ENCODE measurements around the gene FBXL14. TPM values are rescaled to one million over a fixed set of nuclear protein-coding genes. Genes with fewer than 3 reads are reported as not detected.
A peak's percentile ranks its signal among the peaks of the same experiment; 100 is the strongest.

Gene FBXL14
- polyA plus RNA-seq, 1 experiment: 3.2 TPM

- CTCF ChIA-PET: interaction anchor here (1.0 to 1.4 kb wide), 2 partner anchors 161 to 512 kb away, joined by 5 to 8 read pairs; no protein-coding TSS in a partner anchor
- peak overlapping the region; percentile 37 for H3K4me3 ChIP-seq (ENCODE audit: low read depth, low read length)
- POLR2A ChIA-PET: no interaction called here
Measured at GRCh38 chr12:1630133-1630826, 35.9 kb upstream of the FBXL14 start.

GRCh38 chr12:1629338-1630132 lies 35.2 kb upstream of the FBXL14 start:
- H3K27ac ChIP-seq (ENCODE audit: low read depth, low read length): no peak overlapping the region
- ChIA-PET POLR2A (interaction anchor here (0.7 kb wide), 2 partner anchors 17 to 989 kb away, joined by 4 read pairs; no protein-coding TSS in a partner anchor), CTCF (interaction anchor here (0.5 to 1.4 kb wide), 5 partner anchors 24 to 511 kb away, joined by 3 to 5 read pairs (median 3); no protein-coding TSS in a partner anchor)

More at GRCh38 chr12:1630133-1630826, 35.9 kb upstream of the FBXL14 start:
- Histone ChIP-seq H3K27ac (ENCODE audit: low read depth, low read length) (no peak overlapping the region), H3K27me3 (ENCODE audit: control insufficient read depth, insufficient read depth, low read length) (no peaks in the 10 kb centered on the region), H3K9me3 (ENCODE audit: control insufficient read depth, insufficient read depth, low read length) (no peaks in the 10 kb centered on the region)
- TF ChIP-seq CTCF (IDR thresholded peaks at IDR 0.05; ENCODE audit: low read depth, low read length): 0 out of 2 replicates have a peak, but pooled peaks have one; percentile 1
- DNase-seq (ENCODE audit: low read depth, low spot score): no peak

GRCh38 chr12:1628666-1629337 lies 34.4 kb upstream of the FBXL14 start, which contains the start of gene WNT5B:
WNT5B (plus strand) TSS chr12:1629231; CDS start chr12:1631355, 2,124 bp downstream.
- ChIA-PET POLR2A (interaction anchor here (0.5 to 0.7 kb wide), 3 partner anchors 17 to 988 kb away, joined by 4 read pairs; no protein-coding TSS in a partner anchor), CTCF (interaction anchor here (0.5 to 1.2 kb wide), 4 partner anchors 25 to 511 kb away, joined by 3 to 4 read pairs (median 3); no protein-coding TSS in a partner anchor)
- H3K27ac ChIP-seq (ENCODE audit: low read depth, low read length): no peak within 1 kb of the TSS

More at GRCh38 chr12:1629338-1630132, 35.2 kb upstream of the FBXL14 start:
- no peaks in the 10 kb centered on the region for H3K27me3 ChIP-seq (ENCODE audit: control insufficient read depth, insufficient read depth, low read length)
- DNase-seq (ENCODE audit: low read depth, low spot score): no peak
- TF ChIP-seq CTCF (IDR thresholded peaks at IDR 0.05; ENCODE audit: low read depth, low read length): no peak
- H3K4me3 ChIP-seq (ENCODE audit: low read depth, low read length): peak overlapping the region; percentile 36
- no peaks in the 10 kb centered on the region for H3K9me3 ChIP-seq (ENCODE audit: control insufficient read depth, insufficient read depth, low read length)

GRCh38 chr12:1622406-1622805 lies 28.0 kb upstream of the FBXL14 start:
- POLR2A ChIA-PET: no interaction called here
- no peaks in the 10 kb centered on the region for H3K27me3 ChIP-seq (ENCODE audit: control insufficient read depth, insufficient read depth, low read length)
- H3K4me3 ChIP-seq (ENCODE audit: low read depth, low read length): no peak overlapping the region
- CTCF ChIA-PET: interaction anchor here (1.3 kb wide), 1 partner anchor 13 kb away, joined by 3 read pairs; no protein-coding TSS in a partner anchor
- no peak for TF ChIP-seq CTCF (IDR thresholded peaks at IDR 0.05; ENCODE audit: low read depth, low read length)
- no peak for DNase-seq (ENCODE audit: low read depth, low spot score)
- no peak overlapping the region for H3K27ac ChIP-seq (ENCODE audit: low read depth, low read length)
- H3K9me3 ChIP-seq (ENCODE audit: control insufficient read depth, insufficient read depth, low read length): no peaks in the 10 kb centered on the region

More at GRCh38 chr12:1628666-1629337, 34.4 kb upstream of the FBXL14 start, which contains the start of gene WNT5B:
- Histone ChIP-seq H3K9me3 (ENCODE audit: control insufficient read depth, insufficient read depth, low read length) (no peaks in the 10 kb centered on the region), H3K4me3 (ENCODE audit: low read depth, low read length) (peak within 1 kb of the TSS; percentile 36), H3K27me3 (ENCODE audit: control insufficient read depth, insufficient read depth, low read length) (no peaks in the 10 kb centered on the region)
- TF ChIP-seq CTCF (IDR thresholded peaks at IDR 0.05; ENCODE audit: low read depth, low read length): no peak
- no peak for DNase-seq (ENCODE audit: low read depth, low spot score)

All from AG04450 (cell line).